Right forelimb (tissue), 1 donor: ENCODE data around the gene FGF3.

ENCODE experiments used
- DNase-seq: peaks from one replicate; pipeline ENCODE4 v3.0.0-alpha.2; 2018

Gene FGF3

GRCh38 chr11:69818603-69819441 is at the start of gene FGF3:
Gene FGF3, minus strand, starts transcription at chr11:69819416. Its CDS starts 483 bp downstream, at chr11:69818933.
- DNase-seq = no peak

DNA sequence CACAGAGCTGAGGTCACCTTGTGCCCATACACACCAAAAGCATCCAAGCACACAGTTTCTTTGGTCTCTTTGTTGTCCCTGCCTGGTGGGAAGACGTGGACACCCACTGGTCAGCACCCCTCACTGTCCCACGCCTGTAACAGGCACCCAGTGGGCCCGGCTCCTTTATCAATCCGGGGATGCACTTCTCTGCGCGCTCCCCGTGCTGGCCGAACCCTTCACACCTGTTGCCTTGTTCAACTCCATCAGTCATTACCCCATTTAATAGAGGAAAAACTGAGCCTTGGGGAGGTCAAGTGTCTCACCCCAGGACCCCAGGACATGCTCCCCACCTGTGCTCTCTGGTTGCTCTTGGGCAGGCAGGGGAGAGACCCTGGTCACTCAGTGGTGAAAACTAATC is 49.7 kb upstream of the FGF3 start:
- DNase-seq = no peak

GRCh38 chr11:69868006-69868810 is 49.0 kb upstream of the FGF3 start:
- DNase-seq = no peak

GRCh38 chr11:69867076-69868005 is 48.1 kb upstream of the FGF3 start:
- no peak for DNase-seq

DNA sequence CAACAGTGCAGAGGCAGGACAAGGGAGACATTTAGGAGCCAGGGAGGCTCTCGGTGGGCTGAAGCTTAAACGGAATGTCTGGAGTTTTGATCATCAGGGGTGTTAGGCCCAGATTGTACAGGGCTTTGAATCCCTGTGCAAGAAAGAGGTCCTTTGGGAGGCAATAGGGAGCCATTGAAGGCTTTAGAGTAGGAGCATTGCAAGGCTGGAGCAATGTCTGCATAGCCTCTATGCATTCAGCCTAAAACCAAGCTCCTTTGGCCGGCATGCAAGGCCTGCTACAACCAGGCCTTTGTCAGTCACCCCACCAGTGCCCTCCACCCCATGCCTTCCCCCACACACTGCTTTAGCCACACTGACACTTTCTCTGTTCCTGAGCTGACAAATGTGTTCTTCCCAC is 47.4 kb upstream of the FGF3 start:
- no peak for DNase-seq

DNA sequence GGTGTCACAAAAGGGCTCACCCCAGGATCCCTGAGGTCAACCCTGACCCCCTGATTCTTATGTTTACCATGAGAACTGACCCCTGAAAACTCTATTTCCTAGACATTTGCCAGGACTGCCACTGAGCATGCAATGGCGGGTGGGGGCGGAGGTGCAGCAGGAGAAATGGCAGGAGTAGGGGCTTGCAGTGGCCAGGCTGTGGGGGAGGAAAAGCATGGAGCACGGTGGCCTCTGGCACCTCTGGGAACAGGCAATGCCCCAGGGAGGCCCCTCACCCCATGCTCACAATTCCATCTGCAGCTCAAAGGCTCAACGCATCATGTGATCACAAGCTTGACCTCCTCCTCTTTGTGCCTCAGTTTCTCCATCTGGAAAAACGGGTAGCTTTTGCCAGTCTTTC is 46.5 kb upstream of the FGF3 start:
- no peak for DNase-seq

DNA sequence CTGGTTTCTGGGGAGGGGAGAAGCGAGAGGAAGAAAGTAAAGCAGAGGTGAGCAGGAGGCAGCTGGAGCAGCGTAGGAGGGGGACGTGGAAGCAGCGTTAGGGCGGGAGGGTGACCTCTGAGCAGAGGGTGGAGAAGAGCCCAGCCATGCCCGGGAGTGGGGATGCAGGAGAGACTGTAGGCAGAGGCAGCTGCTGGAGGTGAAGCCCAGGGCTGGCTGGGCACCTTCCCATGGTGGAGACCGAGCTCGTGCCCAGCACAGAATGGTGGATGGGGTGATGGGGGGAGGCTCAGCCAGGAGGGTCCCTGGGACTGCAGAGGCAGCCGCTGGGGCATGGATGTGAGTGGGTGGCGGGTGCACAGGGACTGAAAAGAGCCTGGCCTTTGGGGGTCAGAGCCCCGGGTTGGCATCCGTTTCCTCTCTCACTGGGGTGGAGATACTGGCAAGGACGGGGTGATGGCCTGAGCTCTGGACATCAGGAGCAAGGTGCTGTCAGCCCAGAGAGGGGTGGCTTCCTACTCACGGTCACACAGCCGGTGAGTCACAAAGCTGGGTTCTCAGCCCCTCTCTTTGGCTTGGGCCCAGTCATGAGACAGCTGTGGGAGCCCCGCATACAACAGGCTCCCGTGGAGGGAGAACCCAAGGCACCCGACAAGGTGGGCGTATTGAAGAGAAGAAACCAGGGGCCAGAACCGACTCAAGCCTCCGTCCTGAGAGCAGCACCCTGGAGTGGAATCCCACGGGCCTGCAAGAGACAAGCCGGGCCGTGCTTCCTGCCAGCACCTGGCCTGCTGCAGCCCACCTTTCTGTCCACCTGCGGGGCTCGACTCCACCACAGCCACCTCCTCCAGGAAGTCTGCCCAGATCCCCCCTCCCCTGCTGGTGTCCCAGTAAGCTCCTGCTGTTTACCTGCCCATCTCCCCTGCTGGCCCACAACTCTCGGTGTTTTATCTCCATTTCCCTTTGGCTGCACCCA is 45.8 kb upstream of the FGF3 start:
- no peak for DNase-seq

GRCh38 chr11:69863544-69864200 is 44.5 kb upstream of the FGF3 start:
- no peak for DNase-seq

DNA sequence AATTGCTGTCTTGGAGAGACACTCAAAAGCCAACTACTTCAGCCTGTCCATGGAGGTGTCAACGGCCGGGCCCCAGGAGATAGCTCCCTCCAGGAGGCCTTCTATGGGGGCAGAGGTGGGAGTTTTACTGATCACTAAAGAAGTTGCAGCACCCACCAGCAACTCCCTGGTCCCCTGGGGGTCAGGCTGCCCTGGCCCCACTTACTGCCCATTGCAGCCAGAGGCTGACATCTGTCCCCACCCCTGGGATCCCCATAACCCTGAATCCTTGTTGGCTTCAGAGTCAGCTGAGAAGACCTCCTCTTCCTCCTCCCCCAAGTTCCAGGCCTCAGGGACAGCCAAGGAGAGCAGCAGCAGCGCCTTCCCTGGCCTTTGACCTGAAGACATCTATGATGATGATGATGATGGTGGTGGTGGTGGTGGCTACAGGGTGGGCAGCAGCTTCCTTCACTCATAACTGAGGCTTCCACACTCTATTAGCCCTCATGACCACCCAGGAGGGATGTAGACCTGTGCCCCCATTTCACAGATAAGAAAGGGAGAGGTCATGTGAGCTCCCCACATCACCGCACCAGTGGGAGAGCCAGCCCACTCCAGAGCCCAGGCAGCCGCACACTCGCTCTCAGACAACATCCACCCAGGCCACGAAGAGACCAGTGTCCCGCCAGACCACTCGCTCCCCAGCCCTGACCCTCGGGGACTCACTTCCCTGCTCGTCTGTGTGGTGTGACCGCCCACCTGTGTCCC is 43.8 kb upstream of the FGF3 start:
- DNase-seq = no peak

GRCh38 chr11:69862331-69862771 is 43.1 kb upstream of the FGF3 start:
- DNase-seq = no peak

DNA sequence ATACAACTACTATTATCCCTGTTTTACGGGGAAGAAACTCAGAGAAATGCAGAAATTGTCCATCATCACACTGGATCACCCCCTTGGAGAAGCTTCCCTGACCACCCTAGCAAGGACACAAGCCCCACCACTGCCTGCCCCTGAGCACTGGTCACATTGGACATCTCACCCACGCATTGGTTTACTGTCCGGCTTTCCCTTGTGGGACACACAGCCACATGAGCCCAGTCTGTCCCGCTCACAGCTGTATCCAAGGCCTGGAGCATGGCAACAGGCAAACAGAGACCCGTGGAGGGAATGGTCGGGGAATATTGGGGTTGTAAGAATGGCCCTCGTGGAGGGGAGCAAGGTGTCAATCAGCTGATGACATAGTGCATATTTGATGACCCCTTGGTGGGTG is 42.7 kb upstream of the FGF3 start:
- DNase-seq = no peak

DNA sequence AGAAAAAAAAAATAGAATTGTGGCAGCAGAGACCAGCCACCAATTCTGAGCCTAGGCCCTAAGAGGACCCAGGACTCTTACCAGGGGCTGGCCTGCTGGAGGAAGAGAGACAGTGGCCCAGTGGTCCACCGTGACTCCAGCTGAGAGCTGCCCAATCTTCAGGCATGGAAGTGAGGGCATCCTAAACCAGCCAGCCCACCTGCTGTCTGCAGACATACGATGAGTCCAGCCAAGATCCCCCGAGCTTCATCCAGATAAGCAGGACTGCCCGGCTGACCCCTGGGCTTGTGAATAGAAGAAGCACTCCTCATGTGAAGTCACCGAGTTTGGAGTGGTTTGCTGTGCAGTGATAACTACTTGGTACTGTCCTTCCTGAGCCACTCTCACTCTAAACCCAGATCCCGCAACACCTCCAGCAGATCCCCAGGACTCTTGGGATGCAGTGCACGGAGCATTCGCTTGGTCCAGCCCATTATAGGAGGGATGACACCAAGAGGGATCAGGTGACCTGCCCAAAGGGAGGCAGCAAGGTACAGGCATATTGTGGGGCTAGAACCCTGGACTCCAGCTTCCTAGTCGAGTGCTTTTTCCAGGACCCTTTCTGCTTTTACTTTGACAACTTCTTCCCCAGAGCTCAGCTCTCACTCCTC is 41.7 kb upstream of the FGF3 start:
- no peak for DNase-seq

DNA sequence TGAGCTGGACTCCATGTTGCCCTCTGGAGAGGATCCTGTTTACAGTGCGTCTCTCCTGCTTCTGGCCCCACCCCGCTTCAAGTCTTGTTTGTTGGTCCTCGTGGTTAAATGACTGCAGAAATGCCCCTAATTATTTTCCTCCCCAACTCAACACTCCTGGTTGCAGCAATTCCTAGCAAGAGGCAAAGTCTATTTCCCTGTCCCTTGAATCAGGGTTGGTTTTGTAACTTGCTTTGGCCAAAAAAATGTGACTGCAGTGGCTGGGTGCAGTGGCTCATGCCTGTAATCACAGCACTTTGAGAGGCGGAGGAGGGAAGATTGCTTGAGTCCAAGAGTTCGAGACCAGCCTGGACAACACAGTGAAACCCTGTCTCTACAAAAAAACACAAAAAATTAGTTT is 41.0 kb upstream of the FGF3 start:
- no peak for DNase-seq

DNA sequence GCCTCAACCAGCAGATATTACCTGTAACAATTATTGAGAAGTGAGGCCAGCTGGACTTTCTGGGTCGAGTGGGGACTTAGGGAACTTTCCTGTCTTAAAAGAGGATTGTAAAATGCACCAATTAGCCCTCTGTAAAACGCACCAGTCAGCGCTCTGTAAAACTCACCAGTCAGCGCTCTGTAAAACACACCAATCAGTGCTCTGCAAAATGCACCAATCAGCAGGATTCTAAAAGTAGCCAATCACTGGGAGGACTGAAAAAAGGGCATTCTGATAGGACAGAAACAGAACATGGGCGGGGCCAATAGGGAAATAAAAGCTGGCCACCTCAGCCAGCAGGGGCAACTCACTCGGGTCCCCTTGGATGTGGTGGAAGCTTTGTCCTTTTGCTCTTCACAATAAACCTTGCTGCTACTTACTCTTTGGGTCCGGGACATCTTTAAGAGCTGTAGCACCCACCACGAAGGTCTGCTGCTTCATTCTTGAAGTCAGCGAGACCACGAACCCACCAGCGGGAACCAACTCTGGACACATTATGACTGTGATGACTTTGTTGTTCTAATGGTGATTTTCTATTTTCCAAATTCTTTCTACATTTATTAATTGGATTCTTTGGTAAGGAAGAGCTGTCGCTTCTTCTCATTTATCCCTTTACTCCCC is 40.2 kb upstream of the FGF3 start:
- DNase-seq = no peak

DNA sequence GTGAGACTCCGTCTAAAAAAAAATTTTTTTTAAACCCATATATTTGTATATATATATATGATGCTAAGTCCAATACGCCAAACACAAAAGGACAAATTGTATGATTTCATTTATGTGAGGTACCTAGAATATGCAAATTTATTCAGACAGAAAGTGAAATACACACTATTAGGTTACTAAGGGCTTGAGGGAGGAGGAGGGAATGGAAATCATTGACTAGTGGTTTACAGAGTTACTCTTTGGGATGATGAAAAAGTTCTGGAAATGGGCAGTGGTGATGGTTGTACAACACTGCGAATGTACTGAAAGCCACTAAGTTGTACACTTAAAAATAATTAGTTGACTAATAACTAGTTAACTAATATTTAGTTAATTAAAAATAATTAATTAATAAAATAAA is 36.2 kb upstream of the FGF3 start:
- DNase-seq = no peak

- DNase-seq = no peak
Measured at GRCh38 chr11:69854713-69855112, 35.5 kb upstream of the FGF3 start.

DNA sequence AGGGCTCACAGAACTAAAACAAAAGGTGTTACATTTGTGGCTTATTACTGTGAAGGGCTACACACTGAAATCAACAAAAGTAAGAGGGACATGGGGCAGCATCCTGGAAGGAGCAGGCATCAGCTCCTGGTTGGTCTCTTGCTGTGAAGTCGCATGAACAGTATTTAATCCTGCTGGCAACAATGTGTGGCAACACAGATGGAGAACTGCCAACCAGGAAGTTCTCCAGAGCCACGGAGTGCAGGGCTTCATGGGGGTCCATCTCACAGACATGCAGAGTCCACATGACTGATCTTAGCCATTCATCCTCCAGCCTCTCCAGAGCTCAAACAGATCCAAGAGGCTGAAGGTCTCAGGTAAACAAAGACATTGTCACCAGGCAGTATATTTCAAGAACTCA is 32.8 kb upstream of the FGF3 start:
- no peak for DNase-seq

DNA sequence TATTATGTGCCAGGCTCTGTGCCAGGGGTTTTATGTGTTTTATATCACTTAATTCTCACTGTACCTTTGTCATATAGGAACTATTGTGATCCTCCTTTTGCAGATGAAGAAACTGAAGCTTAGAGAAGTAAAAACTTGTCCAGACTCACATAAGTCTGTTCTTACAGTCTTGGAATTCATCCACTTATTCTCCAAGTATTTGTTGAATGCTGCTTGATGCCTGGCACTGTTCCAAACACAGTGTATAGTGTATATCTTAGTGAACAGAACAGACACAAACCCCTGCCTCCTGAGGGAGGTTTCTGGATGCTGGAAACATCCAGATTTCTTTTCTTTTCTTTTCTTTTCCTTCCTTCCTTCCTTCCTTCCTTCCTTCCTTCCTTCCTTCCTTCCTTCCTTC is 29.0 kb upstream of the FGF3 start:
- no peak for DNase-seq

- DNase-seq = no peak
Measured at GRCh38 chr11:69844396-69844795, 25.2 kb upstream of the FGF3 start.
